NCI-H524 (cell line): ENCODE results near the gene RTL1.

Experiments
- DNase-seq, 2 experiments: peaks; one replicate each; lab custom pipeline; 2025; lab: John Stamatoyannopoulos, UW

Gene RTL1

DNA sequence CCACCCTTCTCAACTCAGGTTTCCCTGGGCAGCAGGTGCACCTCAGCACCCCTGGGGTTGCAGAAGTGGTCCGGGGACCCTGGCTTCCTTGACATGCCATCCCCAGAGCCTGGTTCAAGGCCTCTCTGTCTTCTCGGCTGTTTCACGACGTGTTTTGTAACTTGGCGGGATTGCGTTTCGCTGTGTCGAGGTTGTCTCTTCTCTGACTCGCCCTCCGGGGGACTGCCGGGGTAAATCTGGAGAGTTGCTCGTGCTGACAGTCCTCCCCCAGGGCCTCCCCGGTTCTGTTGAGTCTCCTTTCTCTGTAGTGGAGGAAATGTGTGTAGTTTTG, 52.0 kb downstream of the RTL1 start:
- no peak for DNase-seq

DNA sequence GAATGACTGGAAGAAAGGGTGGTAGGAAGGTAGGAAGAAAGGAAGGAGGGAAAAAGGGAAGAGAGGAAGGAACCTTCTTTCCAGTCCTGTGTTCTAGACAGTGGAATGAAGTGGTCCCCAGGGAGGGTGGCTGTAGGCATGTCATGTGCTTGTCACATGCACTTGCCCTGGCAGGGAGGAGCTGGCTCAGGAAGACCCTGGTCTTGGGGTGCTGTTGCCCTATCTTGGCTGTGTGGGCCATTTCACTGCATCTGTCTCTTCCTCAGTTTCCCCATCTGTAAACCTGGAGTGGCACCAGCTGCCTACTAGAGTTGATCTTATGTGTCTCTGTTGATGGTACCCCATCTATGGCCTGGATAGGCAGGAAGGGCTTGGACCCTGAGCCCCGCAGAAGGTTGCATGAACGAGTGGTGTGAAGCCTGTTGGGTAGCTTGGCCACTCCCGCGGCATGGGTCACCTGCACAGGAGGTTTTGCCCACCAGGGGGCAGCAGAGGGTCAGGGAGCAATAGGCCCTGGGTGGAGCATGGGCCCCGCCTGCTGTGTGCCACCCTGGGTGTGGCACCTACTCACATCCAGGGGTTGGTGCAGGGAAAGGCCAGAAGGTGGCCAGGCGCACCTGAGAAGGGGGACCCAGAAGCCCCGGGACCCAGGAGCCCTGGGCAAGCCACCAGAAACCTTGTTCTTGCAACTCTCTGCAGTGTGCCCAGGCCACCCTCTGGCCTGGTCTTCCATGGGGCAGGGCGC, 52.5 kb downstream of the RTL1 start:
- DNase-seq, result peak in 1 of 2 experiments; percentile 24

DNA sequence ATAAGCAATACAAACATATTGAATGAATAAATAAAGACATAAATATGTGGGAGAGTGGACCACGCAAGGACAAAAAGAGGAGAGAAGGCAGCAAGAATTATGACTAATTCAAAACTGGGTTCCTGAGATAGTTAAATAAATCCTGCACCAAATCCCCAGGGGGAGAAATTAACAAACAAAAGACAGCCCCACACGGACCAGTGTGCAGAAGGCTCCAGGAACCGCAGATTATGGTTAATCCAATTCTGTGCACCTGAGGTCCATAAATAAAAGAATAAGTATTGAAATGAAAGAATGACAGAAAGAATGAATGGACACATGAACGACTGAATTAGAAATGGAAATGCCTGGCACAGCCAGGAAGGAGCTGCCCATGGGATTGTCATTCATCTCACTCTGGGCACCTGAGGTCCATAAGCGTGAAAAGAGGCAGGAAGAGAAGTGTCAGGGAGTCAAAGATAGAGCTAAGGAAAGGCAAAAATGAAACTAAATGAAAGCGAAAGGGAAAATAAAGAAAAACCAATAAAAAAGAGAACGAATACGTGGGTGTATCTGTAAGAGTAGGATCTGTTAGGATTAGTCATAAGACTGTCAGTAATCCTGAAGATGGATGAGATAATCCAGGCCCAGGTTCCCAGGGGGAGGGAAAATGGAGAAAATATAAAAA, 54.3 kb downstream of the RTL1 start:
- peak in 1 of 2 experiments; percentile 35 for DNase-seq

DNA sequence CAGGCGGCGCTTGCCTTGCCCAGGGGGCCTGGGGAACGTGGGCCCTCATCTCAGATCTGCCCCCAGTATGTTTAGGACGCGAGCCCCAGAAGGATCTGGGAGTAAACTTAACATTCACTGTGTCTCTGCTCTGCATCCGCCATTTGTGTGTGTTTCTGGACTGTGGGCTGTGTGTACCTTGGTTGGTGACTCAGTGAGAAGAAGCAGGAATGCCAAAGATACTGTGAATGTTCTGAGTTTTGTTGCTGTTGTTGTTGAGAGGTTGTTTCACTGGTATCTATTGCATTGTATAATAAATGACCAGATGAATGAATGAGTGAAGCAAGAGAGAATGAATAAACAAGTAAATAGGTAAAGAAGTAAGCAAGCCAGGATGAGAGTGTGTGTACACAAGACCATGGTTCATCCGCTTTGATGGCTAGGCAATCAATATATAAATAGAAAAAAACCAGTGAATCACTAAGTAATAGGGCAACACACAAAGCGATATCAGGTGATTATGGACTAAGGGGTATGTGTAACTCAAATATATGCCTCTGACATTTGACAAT, 57.1 kb downstream of the RTL1 start:
- DNase-seq, result no peak

DNA sequence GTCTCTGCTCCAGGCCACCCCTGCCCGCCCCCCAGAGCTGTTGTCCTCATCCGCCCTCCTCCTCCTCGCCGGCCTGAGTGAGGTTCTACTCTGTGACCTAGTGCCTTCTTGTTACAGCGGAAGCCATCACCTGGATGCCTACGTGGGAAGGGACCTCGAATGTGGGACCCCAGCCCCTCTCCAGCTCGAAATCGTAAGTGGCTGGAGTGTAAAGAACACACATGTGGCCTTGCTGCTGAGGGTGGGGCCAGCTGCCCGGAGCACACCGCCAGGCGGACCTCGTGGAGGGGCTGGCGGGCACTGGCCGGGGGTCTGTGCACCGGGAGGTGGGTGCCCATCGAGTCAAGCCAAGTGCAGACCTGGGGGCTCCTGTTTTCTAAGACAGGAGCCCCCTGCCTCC, 58.2 kb downstream of the RTL1 start:
- DNase-seq, result no peak

DNA sequence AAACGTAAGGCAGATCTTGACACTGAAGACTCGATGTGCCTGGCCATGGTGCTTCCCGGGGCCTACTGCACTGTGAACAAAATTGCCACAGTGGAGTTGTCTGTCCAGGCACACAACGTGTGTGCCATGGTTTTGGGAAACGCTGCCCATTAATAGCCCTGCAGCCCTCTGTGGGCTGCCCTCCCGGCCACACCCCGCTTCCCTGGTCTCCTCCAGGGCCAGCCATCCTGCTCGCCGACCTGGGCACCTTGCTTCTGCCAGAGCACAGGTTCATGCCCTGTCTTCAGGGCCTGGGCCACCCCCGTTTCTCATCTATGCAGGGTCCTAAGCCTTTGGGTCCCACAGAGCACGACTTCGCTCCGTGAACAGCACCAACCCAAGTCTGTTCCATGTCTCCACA, 58.7 kb downstream of the RTL1 start:
- no peak for DNase-seq

DNA sequence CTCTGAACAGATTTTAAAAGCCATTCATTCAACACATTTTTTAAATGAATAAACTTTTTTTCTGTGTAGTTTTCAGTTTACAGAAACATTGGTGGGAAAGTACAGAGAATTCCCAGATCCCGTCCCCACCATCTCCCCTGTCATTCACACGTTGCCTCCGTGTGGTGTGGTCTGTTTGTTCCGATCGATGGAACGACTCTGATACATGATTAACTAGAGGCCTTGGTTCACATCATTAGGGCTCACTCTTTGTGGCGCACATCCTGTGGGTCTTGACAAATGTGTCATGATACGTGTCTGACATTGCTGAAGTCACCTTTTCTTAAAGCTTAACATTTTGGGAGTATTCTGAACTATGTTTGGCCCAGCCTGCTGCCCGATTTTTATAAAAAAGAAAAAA, 59.1 kb downstream of the RTL1 start:
- DNase-seq, result no peak

DNA sequence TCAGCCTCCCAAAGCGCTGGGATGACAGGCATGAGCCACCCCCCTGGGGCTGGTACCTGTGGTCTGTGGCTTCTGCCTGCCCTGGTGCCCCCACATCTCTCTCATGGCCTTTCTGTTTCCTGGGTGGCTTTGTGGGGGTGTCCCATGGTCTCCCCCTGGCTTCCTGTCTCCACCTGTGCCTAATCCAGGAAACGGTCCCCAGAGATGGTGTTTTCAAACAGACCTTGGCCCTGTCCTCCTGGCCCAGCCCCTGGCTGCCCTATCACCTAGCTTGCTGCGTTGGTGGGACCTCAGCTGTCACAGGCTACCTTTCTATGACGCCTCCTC, 59.5 kb downstream of the RTL1 start:
- no peak for DNase-seq

DNA sequence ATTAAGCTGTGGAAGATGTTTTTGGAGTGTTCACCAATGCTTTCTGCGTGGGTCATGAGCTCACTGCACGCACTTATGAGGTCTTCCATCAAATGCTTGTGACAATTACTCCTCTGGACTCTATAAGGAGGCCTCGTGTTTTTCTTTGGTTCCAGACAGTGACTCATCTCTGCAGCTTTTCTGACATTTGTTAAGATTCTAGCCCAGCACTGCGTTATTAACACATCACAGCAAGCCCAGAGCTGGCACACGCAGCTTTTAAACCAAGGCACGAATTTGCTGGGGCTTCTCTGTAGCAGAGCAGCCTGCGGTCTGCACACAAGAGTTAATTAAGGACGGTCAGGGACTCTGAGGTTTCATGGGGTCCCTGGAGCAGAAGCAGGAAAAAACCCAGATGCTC, 60.7 kb downstream of the RTL1 start:
- DNase-seq, result no peak

DNA sequence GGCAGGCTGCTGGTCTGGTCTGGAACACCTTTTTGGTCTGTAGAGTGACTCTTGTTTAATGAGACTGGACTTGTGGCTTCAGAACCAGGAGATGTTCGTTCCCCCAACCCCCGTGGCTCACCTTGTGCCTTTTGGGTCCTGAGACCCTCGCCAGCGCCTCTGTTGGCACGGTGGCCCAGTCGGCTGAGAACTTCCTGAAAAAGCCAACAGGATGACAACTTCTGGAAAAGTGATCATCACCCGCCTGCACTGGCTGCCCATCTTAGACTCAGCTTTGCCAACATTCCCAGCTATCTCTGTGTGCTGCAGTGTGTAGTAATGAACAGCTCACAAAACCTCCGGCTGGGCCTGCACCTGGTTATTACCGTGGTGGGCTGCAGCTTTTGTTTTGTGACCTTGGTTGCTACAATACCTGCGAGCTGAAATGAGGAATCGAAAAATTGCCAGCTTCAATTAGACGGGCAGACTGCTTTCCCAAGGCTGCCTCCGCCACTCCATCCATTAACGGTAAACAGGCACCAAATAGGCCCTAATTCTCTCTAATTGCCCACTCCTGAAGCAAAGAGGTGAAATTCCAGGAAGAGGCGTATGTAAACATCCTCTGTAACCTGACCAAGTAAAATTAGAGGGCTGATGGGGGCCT, 61.6 kb downstream of the RTL1 start:
- peak in 1 of 2 experiments; percentile 50 for DNase-seq

DNA sequence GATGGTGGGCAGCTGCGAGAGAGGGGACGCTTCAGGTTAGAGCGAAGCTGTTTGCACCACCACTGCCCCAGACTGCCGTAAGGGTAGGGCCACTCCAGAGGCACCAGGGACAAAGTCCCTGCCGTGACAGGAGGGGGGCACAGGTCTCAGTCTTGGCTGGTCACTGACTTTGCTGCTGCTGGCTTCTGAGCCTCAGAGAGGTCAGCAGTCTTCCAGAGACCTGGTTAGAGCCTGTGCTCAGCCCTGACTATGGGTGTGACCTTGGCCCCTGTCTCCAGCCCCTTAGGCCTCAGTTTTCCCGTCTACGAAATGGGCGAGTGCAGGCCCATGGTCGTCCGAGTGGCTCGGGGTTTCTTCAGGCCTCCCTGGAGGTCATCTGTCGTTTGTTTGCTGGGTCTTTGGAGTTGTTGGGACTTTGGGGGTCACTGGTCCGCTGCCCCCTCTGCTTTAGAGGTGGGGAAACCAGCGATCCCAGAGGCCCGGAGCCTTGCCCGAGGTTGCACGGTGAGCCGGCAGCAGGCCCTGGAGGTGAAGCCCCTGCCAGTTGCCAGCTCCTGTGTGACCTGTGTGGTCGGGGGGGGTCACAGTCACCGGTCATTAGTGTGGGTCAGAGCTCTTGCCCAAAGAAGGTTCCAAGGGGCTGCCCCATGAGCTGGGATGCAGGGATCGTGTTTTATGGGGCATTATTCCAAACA, 62.3 kb downstream of the RTL1 start:
- DNase-seq, result no peak

DNA sequence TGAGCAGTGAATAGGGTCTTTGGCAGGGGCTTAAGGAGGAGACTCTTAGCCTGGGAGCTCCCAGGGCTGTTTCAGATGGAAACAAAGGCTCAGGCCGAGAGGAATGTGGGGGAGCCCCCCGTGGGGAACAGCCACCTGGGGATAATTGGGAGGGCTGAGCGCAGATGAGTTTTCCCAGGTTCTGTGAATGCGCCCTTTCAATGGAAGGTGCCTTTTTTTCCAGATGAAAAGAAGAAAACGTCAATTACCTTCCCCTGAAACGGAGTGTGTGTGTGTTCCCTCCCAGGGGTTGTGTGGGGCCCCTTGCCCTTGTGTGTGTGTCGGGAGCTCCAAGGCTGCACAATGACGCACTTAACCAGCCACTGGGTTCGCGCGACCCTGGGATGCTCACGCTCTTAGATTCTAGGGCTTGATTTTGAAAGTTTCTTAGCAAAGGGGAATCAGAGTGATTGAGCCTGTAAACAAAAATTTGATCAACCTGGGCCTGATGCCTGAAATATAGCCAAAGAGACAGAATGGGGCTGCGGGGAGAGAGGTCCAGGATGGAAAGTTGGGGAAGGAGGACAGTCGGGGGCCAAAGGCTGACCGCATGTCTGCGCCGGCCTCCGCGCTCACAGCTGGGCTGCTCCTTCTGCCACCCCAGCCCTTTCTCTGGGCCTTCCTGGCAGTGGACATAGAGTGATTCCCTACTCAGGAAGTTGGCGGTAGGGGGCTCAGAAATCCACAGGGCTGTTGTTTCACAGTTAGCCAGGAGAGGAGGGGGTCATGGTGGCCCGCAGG, 63.0 kb downstream of the RTL1 start:
- no peak for DNase-seq

DNA sequence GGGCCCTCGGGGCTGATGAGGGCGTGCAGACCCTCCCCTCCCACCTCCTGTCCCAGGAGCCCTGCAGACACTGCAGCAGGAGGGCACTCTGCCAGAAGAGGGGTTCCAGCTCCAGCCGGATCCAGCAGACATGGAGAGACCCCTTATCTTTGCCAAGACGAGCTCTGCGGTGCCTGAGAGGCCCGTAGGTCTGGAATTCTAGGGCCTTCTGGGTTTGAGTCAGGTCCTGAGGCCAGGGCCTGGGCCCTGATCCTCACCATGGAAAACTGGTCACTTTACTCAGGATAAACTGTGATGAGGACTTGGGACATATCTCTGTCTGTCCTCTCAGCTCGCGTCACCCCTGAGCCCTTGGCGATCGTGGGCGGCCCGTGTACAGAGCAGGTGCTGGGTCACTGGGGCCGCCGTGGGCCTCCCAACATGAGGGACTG, 63.8 kb downstream of the RTL1 start:
- no peak for DNase-seq

DNA sequence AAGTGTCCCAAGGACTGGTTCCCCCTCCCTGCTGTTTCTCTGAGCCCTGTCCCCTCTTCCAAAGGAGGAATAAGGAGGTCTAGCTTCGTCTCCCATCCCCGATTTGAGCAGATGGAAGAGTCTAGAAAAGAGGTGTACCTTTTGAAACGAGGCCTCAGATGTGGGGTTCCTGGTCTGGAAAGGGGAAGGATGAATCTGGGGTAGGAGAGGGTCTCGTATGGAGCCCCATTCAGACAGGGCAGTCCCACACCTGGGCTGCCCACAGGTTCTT, 64.3 kb downstream of the RTL1 start:
- no peak for DNase-seq

DNA sequence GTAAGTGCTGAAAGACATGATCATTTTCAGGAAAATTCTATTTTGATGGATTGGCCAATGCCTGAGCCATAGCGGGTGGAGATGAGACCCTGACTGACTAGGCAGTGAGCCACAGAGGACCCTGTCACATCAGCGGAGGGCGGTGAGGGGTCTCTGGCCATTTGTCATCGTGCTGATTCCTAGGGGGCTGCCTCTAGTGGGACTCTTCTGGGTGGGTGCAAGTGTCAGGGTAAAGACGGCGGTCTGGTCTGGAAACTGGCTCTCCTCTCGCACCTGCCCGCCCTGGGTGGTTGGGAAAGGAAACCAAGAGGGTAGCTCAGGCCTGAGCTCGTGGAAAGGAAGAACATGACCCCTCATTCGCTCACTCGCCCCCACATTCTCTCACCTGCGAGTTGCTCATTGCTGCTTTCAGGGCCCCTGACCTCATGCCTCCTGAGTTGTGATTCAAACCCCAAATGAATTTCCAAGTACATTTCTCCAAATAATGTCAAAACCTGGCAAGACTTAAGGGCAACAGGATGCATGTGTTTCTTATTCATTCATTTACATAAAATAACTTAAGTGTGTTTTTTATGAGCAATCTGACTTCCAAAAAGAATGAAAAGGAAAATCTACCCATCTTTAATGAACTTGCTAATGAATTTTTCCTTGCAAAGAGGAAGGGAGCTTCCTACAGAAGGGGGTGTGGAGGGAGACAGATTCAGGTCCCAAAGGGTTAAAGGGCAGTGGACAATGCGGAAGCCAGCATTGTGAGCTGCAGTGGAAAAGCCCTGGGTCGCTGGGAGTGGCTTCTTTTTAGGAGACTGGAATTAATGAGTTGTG, 64.8 kb downstream of the RTL1 start:
- no peak for DNase-seq

DNA sequence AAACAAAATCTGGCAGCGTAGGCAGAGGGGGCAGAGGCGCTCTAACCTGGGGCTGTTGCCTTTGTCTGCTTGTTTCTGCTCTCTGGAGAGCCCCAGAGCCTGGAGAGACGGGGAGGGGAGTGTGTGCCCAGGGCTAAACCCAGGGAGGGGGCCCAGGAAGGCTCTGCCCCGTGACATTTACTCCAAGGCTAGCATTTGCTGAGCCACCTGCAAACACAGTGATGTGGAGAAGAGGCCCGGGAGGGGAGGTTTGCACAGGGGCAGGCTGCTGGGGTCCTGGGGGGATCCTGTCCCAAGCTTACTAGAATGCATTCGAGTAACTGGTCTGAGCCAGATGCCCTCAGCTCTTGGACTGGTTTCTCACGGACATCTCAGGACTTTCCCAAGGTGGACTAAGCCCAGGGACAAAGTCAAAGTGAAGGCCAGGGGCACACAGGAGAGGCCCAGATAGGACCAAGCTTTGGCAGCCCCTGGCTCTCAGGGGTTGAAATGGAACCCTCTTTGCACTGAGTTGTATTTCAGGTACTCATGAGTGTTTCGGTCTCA, 65.6 kb downstream of the RTL1 start:
- no peak for DNase-seq

DNA sequence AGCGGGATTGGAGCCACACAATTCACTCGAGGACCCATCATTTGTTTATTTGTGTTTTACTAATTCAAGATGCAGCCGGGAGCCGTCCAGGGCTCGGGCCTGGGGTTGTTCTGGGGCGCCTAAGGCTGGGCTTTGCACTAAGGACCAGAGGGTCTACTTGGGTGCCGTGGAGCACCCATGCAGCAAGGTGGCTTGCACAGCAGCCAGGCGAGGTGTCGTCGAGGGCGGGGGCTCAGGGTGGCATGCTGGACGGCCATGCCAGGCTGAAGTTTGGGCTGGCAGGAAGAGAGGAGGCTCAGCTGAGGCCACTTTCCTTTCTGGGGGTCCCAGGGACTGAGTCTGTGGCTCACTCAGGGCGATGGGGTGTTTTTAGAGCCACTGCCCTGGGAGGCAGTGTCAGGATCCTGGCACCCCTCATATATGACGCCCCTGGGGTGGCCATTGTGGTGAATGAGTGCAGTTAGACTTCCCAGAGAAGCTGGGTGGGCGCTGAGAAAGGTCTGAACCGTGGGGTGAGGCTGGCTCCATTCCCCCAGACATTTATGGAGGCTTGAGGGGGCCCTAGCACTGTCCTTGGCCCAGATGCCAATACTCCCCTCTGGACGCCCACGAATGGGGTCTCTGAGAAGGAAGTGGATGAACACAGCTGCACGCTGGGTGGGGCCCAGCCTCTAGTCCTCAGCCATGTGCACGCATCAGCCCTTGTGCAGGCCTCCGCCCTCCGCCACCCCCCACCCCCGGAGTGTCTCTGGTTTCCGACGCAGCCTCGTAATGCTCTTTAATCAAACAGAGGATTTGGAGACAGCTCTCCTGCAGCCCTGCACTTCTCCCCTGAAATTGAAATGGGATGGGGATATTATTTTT, 66.3 kb downstream of the RTL1 start:
- DNase-seq, result no peak

DNA sequence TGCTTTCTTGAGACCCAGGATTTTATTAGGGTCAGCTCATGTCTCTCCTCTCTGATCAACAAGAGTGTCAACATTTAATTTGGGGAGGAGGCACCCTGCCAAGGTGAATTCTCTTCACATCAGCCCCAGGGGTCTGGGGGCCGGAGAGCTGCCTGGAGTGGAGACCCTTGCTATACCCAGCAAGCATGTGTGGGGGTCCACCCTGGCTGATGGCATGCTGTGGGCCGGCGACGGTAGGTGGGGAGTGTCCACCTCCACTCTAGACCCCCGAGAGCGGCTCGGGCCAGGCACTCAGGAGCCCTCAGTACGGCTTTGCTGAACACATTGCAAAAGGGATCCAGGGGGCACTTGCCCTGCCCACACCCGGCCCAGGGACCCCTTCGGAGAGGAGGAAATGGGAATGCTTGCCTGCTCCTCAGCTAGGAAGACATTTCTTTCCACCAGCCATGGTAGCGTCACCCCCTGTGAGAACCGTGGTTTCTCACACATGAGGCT, 67.2 kb downstream of the RTL1 start:
- no peak for DNase-seq

DNA sequence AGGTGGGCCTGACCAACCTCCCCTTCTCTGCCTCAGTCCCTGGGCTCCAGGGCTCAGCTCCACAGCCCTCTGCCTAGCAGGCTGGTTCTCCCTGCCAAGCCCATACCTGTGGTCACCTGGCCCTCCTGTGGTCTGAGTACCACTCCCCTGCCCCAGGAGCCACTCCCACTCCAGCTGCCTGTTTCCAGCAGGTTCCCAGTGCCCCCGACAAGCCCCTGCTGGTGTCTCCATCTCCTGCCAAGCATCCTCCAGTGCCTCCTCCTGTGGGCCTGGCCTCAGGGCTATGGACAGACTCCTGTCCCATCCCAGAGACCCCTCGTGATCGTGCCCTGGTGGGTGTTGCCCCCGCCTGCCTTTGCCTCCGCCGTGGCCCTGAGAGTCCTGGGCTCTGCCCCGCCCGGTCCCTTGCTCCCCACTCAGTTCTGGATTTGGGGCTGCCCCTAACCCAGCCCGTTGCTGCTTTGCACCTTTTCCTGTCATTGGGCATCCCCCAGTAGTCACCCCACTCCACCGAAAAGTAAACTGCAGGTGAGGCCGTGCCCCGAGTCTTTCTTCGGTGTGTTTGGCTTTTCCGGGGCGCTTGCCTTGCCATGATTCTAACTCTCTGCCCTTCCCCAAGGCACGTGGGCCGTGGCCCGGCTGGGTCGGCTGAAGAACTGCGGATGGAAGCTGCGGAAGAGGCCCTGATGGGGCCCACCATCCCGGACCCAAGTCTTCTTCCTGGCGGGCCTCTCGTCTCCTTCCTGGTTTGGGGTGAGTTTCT, 67.8 kb downstream of the RTL1 start:
- no peak for DNase-seq
